Liver (tissue), 9 donors: ENCODE measurements around the gene TDRD6. TPM values are rescaled to one million over a fixed set of nuclear protein-coding genes. Genes with fewer than 3 reads are reported as not detected.

Experiments used
- DNase-seq: peaks from one replicate; pipeline ENCODE4 v3.0.0-alpha.2; 2017; ENCODE audit warnings: low spot score
- H3K27ac ChIP-seq, 2 donors: one replicate each; pipeline ENCODE4 v1.7.0; 2013; ENCODE audit warnings: inconsistent platforms in 2 of 2, low read length in 2 of 2, control low read depth in 1 of 2, low read depth in 1 of 2, mild to moderate bottlenecking in 1 of 2
- H3K27me3 ChIP-seq, 4 donors: one replicate each; pipeline versions ENCODE4 v1.6.1 to v1.7.0; 2013; ENCODE audit warnings: low read length in 3 of 4, inconsistent platforms in 1 of 4, mild to moderate bottlenecking in 1 of 4, moderate library complexity in 1 of 4; ENCODE audit not compliant: control insufficient read depth in 4 of 4, insufficient read depth in 4 of 4
- H3K36me3 ChIP-seq, 4 donors: one replicate each; pipeline versions ENCODE4 v1.6.1 to v1.7.0; 2013; ENCODE audit warnings: low read length in 3 of 4, mild to moderate bottlenecking in 3 of 4, low read depth in 1 of 4, moderate library complexity in 1 of 4; ENCODE audit not compliant: control insufficient read depth in 4 of 4, insufficient read depth in 3 of 4
- H3K4me1 ChIP-seq, 4 donors: one replicate each; pipeline versions ENCODE4 v1.6.1 to v1.7.0; 2013; ENCODE audit warnings: low read length in 3 of 4, mild to moderate bottlenecking in 3 of 4, moderate library complexity in 1 of 4; ENCODE audit not compliant: control insufficient read depth in 4 of 4, insufficient read depth in 4 of 4
- H3K4me3 ChIP-seq, 3 donors: one replicate each; pipeline versions ENCODE4 v1.6.1 to v1.7.0; 2013; ENCODE audit warnings: low read length in 3 of 3, control low read depth in 1 of 3, low read depth in 1 of 3, mild to moderate bottlenecking in 1 of 3
- H3K9ac ChIP-seq, 2 donors: one replicate each; pipeline ENCODE4 v1.7.0; 2013; ENCODE audit warnings: low read length in 2 of 2, mild to moderate bottlenecking in 2 of 2, moderate library complexity in 2 of 2, control low read depth in 1 of 2, low read depth in 1 of 2
- H3K9me3 ChIP-seq, 4 donors: one replicate each; pipeline versions ENCODE4 v1.6.1 to v1.7.0; 2013; ENCODE audit warnings: low read length in 3 of 4; ENCODE audit not compliant: control insufficient read depth in 4 of 4
- ATF3 ChIP-seq: IDR thresholded peaks from 2 replicates; pipeline ENCODE4 v1.6.1; 2016; ENCODE audit warnings: antibody characterized with exemption
- CTCF ChIP-seq: fragments of 150-350 bp; IDR thresholded peaks from 2 replicates; pipeline ENCODE4 v1.5.1; 2017; ENCODE audit warnings: improper control_type of control experiment, low read depth, low read length; ENCODE audit not compliant: missing input control
- EGR1 ChIP-seq, 2 donors: IDR thresholded peaks; 2 replicates each; pipeline ENCODE4 v1.6.1; 2016 to 2018; ENCODE audit warnings: antibody characterized with exemption in 2 of 2, low read depth in 2 of 2
- FOXA1 ChIP-seq: IDR thresholded peaks from 2 replicates; pipeline ENCODE4 v1.6.1; 2016; ENCODE audit warnings: antibody characterized with exemption
- FOXA2 ChIP-seq: IDR thresholded peaks from 2 replicates; pipeline ENCODE4 v1.6.1; 2016; ENCODE audit warnings: antibody characterized with exemption
- GABPA ChIP-seq, 2 donors: IDR thresholded peaks in 1 of 2; conservative IDR thresholded peaks in 1 of 2; 2 replicates each; pipeline ENCODE4 v1.6.1; 2016; ENCODE audit warnings: antibody characterized with exemption in 2 of 2, mild to moderate bottlenecking in 1 of 2, moderate library complexity in 1 of 2
- HNF4A ChIP-seq, 2 donors: conservative IDR thresholded peaks; 2 replicates each; pipeline ENCODE4 v1.6.1; 2016; ENCODE audit warnings: antibody characterized with exemption in 2 of 2, mild to moderate bottlenecking in 2 of 2
- HNF4G ChIP-seq: IDR thresholded peaks from 2 replicates; pipeline ENCODE4 v1.6.1; 2016; ENCODE audit warnings: antibody characterized with exemption
- JUND ChIP-seq, 2 donors: IDR thresholded peaks; 2 replicates each; pipeline ENCODE4 v1.6.1; 2016; ENCODE audit warnings: antibody characterized with exemption in 2 of 2
- NR2F2 ChIP-seq: IDR thresholded peaks from 2 replicates; pipeline ENCODE4 v1.6.1; 2016; ENCODE audit warnings: antibody characterized with exemption
- RAD21 ChIP-seq, 2 donors: IDR thresholded peaks; 2 replicates each; pipeline ENCODE4 v1.6.1; 2016; ENCODE audit warnings: antibody characterized with exemption in 2 of 2, mild to moderate bottlenecking in 2 of 2
- RXRA ChIP-seq, 2 donors: IDR thresholded peaks; 2 replicates each; pipeline ENCODE4 v1.6.1; 2017 to 2018; ENCODE audit warnings: antibody characterized with exemption in 2 of 2, mild to moderate bottlenecking in 1 of 2
- SP1 ChIP-seq: IDR thresholded peaks from 2 replicates; pipeline ENCODE4 v1.6.1; 2018; ENCODE audit warnings: antibody characterized with exemption, mild to moderate bottlenecking
- TAF1 ChIP-seq: conservative IDR thresholded peaks from 2 replicates; pipeline ENCODE4 v1.6.1; 2016; ENCODE audit warnings: antibody characterized with exemption, mild to moderate bottlenecking
- YY1 ChIP-seq: IDR thresholded peaks from 2 replicates; pipeline ENCODE4 v1.6.1; 2016; ENCODE audit warnings: antibody characterized with exemption, mild to moderate bottlenecking
- WGBS: extraction: QIAGEN DNeasy Blood & Tissue Kit; methylation state at CpG from one replicate; pipeline ENCODE4 v1.1.7; 2013; 5-methylcytosine and 5-hydroxymethylcytosine counted together
- polyA plus RNA-seq, 2 donors: library from polyadenylated mRNA; stranded (reverse) in 1 of 2; unstranded in 1 of 2; fragments of 200-250 nt in 1 of 2; fragments of >200 nt in 1 of 2; fragmentation: Nextera tagmentation in 1 of 2; extraction: Ambion mirVana in 1 of 2; gene quantifications; one replicate each; pipeline versions ENCODE4 v1.2.1 to v1.2.3, GENCODE V29; 2013 to 2015
- total RNA-seq, 2 donors: library from RNA; depleted of rRNA; stranded (reverse); fragments of >200 nt; gene quantifications; one replicate each; pipeline ENCODE4 v1.2.3, GENCODE V29; 2014
- TF ChIP-seq, protein P1 (sequence below): IDR thresholded peaks from 2 replicates; pipeline ENCODE4 v1.6.1; 2016; ENCODE audit warnings: antibody characterized with exemption, mild to moderate bottlenecking
- TF ChIP-seq, protein P2 (sequence below): IDR thresholded peaks from 2 replicates; pipeline ENCODE4 v1.6.1; 2016; ENCODE audit warnings: antibody characterized with exemption
- TF ChIP-seq, protein P3 (sequence below): IDR thresholded peaks from 2 replicates; pipeline ENCODE4 v1.6.1; 2016; ENCODE audit warnings: antibody characterized with exemption
- donor health status: healthy.
- donor health status: healthy.
- donor health status: healthy.
- donor health status: healthy.
- donor health status: healthy.

The TDRD6 gene
- total and polyA plus RNA-seq, 4 donors: 0.07 to 2.0 (median 0.53) TPM

- no peak overlapping the region for H3K4me3 ChIP-seq
- peaks cover 0 to 2% (median 0%) of the 10 kb centered on the region in 4 donors for H3K36me3 ChIP-seq
- no peaks in the 10 kb centered on the region for H3K9me3 ChIP-seq
- no peak for DNase-seq
- WGBS: 9% methylated on average over 3 of the region's 3 CpGs
- no peak overlapping the region for H3K27ac ChIP-seq
- no peaks in the 10 kb centered on the region for H3K4me1 ChIP-seq
- H3K27me3 ChIP-seq: no peaks in the 10 kb centered on the region
- H3K9ac ChIP-seq: no peak overlapping the region
- TF ChIP-seq HNF4A (conservative IDR thresholded peaks at IDR 0.05) (no peak), SP1 (no peak), RXRA (IDR thresholded peaks at IDR 0.05) (no peak), RAD21 (IDR thresholded peaks at IDR 0.05) (peak; percentile 60 to 63), ATF3 (no peak), FOXA1 (no peak), FOXA2 (no peak), JUND (IDR thresholded peaks at IDR 0.05) (no peak), NR2F2 (no peak), HNF4G (no peak), CTCF (peak; percentile 20), EGR1 (IDR thresholded peaks at IDR 0.05; ENCODE audit: low read depth in 2 of 2) (no peak), YY1 (no peak)
Measured at GRCh38 chr6:46704562-46704961, 16.9 kb downstream of the TDRD6 start.

DNA sequence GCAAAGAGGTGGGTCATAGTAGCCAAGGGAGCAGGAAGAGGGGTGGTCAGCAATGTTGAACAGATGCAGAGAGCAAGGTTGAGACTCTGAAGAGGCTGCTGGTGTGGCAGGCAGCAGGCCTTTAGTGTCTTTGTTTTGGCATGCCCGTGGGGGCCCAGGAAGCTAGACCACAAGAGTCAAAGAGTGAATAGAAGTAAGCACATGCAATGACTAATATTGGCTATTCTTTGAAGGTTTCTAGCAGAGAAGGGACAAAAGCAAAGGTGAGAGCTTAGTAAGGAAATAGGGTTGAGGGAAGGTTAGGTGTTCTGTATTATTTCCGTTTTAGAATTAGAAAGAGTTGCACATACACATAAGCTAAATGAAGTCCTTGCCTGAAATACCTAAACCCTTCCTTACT, 18.8 kb downstream of the TDRD6 start:
- 90% methylated on average over 2 of the region's 2 CpGs for WGBS
- no peak for DNase-seq
- TF ChIP-seq SP1 (no peak), YY1 (no peak)

DNA sequence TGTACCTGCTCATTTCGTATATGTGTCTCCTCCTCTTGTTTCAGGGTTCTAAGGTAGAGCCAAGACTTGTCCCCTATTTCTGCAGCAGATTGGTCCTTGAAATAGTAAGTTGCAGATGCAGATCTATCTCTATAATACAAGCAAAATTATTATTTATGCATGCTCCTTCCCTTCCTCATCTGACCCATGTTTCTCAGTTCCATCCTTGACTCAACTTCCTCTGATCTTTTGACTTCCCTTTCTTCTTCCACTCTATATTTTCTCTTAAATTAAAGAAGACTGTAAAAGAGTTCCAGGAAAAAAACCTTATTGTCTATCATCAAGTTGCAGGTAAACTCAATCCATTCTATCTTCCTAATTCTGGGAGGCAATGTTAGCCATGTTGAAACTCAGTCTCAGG, 23.8 kb downstream of the TDRD6 start:
- Histone ChIP-seq H3K27me3 (no peaks in the 10 kb centered on the region), H3K4me3 (no peak overlapping the region), H3K36me3 (no peaks in the 10 kb centered on the region), H3K9ac (no peak overlapping the region), H3K27ac (no peak overlapping the region), H3K4me1 (no peaks in the 10 kb centered on the region), H3K9me3 (no peaks in the 10 kb centered on the region)
- no peak for TF ChIP-seq EGR1 (IDR thresholded peaks at IDR 0.05; ENCODE audit: low read depth in 2 of 2)
- TF ChIP-seq GABPA (IDR thresholded peaks at IDR 0.05 in 1 of 2, conservative IDR thresholded peaks at IDR 0.05 in 1 of 2): no peak
- no peak for TF ChIP-seq RXRA (IDR thresholded peaks at IDR 0.05)
- TF ChIP-seq, protein P1, sequence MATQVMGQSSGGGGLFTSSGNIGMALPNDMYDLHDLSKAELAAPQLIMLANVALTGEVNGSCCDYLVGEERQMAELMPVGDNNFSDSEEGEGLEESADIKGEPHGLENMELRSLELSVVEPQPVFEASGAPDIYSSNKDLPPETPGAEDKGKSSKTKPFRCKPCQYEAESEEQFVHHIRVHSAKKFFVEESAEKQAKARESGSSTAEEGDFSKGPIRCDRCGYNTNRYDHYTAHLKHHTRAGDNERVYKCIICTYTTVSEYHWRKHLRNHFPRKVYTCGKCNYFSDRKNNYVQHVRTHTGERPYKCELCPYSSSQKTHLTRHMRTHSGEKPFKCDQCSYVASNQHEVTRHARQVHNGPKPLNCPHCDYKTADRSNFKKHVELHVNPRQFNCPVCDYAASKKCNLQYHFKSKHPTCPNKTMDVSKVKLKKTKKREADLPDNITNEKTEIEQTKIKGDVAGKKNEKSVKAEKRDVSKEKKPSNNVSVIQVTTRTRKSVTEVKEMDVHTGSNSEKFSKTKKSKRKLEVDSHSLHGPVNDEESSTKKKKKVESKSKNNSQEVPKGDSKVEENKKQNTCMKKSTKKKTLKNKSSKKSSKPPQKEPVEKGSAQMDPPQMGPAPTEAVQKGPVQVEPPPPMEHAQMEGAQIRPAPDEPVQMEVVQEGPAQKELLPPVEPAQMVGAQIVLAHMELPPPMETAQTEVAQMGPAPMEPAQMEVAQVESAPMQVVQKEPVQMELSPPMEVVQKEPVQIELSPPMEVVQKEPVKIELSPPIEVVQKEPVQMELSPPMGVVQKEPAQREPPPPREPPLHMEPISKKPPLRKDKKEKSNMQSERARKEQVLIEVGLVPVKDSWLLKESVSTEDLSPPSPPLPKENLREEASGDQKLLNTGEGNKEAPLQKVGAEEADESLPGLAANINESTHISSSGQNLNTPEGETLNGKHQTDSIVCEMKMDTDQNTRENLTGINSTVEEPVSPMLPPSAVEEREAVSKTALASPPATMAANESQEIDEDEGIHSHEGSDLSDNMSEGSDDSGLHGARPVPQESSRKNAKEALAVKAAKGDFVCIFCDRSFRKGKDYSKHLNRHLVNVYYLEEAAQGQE: no peak
- TF ChIP-seq YY1: no peak
- TF ChIP-seq NR2F2: no peak
- no peak for TF ChIP-seq SP1
- TF ChIP-seq, protein P2, sequence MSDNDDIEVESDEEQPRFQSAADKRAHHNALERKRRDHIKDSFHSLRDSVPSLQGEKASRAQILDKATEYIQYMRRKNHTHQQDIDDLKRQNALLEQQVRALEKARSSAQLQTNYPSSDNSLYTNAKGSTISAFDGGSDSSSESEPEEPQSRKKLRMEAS: no peak
- no peak for TF ChIP-seq ATF3
- no peak for TF ChIP-seq FOXA1
- TF ChIP-seq HNF4A (conservative IDR thresholded peaks at IDR 0.05): no peak
- no peak for TF ChIP-seq FOXA2
- no peak for TF ChIP-seq HNF4G
- TF ChIP-seq JUND (IDR thresholded peaks at IDR 0.05): no peak
- no peak for TF ChIP-seq TAF1
- TF ChIP-seq, protein P3, sequence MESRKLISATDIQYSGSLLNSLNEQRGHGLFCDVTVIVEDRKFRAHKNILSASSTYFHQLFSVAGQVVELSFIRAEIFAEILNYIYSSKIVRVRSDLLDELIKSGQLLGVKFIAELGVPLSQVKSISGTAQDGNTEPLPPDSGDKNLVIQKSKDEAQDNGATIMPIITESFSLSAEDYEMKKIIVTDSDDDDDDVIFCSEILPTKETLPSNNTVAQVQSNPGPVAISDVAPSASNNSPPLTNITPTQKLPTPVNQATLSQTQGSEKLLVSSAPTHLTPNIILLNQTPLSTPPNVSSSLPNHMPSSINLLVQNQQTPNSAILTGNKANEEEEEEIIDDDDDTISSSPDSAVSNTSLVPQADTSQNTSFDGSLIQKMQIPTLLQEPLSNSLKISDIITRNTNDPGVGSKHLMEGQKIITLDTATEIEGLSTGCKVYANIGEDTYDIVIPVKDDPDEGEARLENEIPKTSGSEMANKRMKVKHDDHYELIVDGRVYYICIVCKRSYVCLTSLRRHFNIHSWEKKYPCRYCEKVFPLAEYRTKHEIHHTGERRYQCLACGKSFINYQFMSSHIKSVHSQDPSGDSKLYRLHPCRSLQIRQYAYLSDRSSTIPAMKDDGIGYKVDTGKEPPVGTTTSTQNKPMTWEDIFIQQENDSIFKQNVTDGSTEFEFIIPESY: no peak
- no peak for TF ChIP-seq RAD21 (IDR thresholded peaks at IDR 0.05)
- DNase-seq: no peak
- WGBS: 84% methylated on average over 1 of the region's 1 CpG

More for the DNA sequence above, 18.8 kb downstream of the TDRD6 start:
- H3K4me3 ChIP-seq: no peak overlapping the region
- H3K9me3 ChIP-seq: no peaks in the 10 kb centered on the region
- H3K27ac ChIP-seq: no peak overlapping the region
- no peak overlapping the region for H3K9ac ChIP-seq
- H3K27me3 ChIP-seq: no peaks in the 10 kb centered on the region
- peaks cover 0 to 2% (median 0%) of the 10 kb centered on the region in 4 donors for H3K36me3 ChIP-seq
- H3K4me1 ChIP-seq: no peaks in the 10 kb centered on the region
